ENCODE data around the gene KNOP1. TPM values are rescaled to one million over a fixed set of nuclear protein-coding genes. Genes with fewer than 3 reads are reported as not detected.

The KNOP1 gene
- total and polyA plus RNA-seq, 10 of the 15 experiments (the other 5 are each of a cell fraction or from before 2014, with no cell fraction given), result 13.8 to 47.2 (median 32.1) TPM

GRCh38 chr16:19728636-19728965 lies 10.6 kb upstream of the KNOP1 start:
- Histone ChIP-seq H4K20me1 (ENCODE audit: control insufficient read depth, insufficient read depth) (no peaks in the 10 kb centered on the region), H3K27me3 (replicated peaks in 1 of 2; ENCODE audit: control insufficient read depth in 2 of 2, insufficient read depth in 2 of 2, low read length in 1 of 2) (no peaks in the 10 kb centered on the region; a peak in 1 of 4 replicates), H3K9ac (ENCODE audit: control insufficient read depth, insufficient read depth, low read length) (no peak overlapping the region), H2AFZ (ENCODE audit: control insufficient read depth, low read depth, low read length) (no peak overlapping the region), H3K4me2 (ENCODE audit: control insufficient read depth, insufficient read depth) (no peak overlapping the region), H3K4me1 (ENCODE audit: control insufficient read depth, insufficient read depth, low read length) (no peaks in the 10 kb centered on the region), H3K4me3 (no peak overlapping the region), H3K9me3 (replicated peaks; ENCODE audit: control insufficient read depth, insufficient read depth, low read length) (no peaks in the 10 kb centered on the region), H3K27ac (ENCODE audit: control insufficient read depth, insufficient read depth) (no peak overlapping the region), H3K36me3 (ENCODE audit: control insufficient read depth in 2 of 2, insufficient read depth in 2 of 2, low read length in 1 of 2) (no peaks in the 10 kb centered on the region), H3K79me2 (ENCODE audit: control insufficient read depth, insufficient read depth, low read length) (no peaks in the 10 kb centered on the region)
- intact Hi-C loops (cut with micrococcal nuclease; ENCODE audit: unreplicated experiment), result no loop called here
- in situ Hi-C loops (cut with MboI), result no loop called here
- POLR2A ChIA-PET, result no interaction called here
- BruUV-seq (replicated peaks), result no TSS peak
- DNase-seq (ENCODE audit: low read depth, low spot score) (no peak), ATAC-seq (no peak), FAIRE-seq (no peak)
- SMC1A ChIA-PET (ENCODE audit: uncharacterized antibody, unreplicated experiment), result interaction anchor here (1.8 kb wide), 1 partner anchor 9 kb away, joined by 7 read pairs; no protein-coding TSS in a partner anchor
- RAD21 ChIA-PET (ENCODE audit: unreplicated experiment), result no interaction called here
- 64% methylated on average over 3 of the region's 3 CpGs for WGBS (ENCODE audit: insufficient coverage, insufficient replicate concordance, low lambda C conversion rate, missing lambda C conversion rate)
- no peak for TF ChIP-seq EED (IDR thresholded peaks at IDR 0.05; ENCODE audit: low read depth)
- TF ChIP-seq RUNX3 (IDR thresholded peaks at IDR 0.05; ENCODE audit: low read length), result no peak
- TF ChIP-seq SUZ12 (IDR thresholded peaks at IDR 0.05; ENCODE audit: unreplicated experiment), result no peak
- TF ChIP-seq BHLHE40 (IDR thresholded peaks at IDR 0.05; ENCODE audit: borderline replicate concordance in 1 of 2, low read depth in 2 of 2, low read length in 1 of 2), result no peak
- TF ChIP-seq ZBTB40 (IDR thresholded peaks at IDR 0.05; ENCODE audit: borderline replicate concordance), result no peak
- TF ChIP-seq RELB (IDR thresholded peaks at IDR 0.05; ENCODE audit: low read depth), result no peak
- TF ChIP-seq SMARCA5 (IDR thresholded peaks at IDR 0.05), result no peak
- TF ChIP-seq STAT3 (IDR thresholded peaks at IDR 0.05; ENCODE audit: low read depth, low read length), result no peak
- no peak for TF ChIP-seq BCLAF1 (IDR thresholded peaks at IDR 0.05)
- TF ChIP-seq ZNF217 (IDR thresholded peaks at IDR 0.05), result no peak
- CTCF ChIA-PET, result no interaction called here

Data from GM12878 (cell line).